Left lung (tissue), 10 donors: ENCODE results near the gene NAGLU. TPM values are rescaled to one million over a fixed set of nuclear protein-coding genes. Genes with fewer than 3 reads are reported as not detected.

Source experiments
- ATAC-seq: fragments of 200-7000 bp; cut with Tn5 transposase; one replicate; pipeline ENCODE4 v1.9.1; 2020; ENCODE audit warnings: moderate library complexity
- DNase-seq, 4 donors: peaks; one replicate each; pipeline ENCODE4 v3.0.0-alpha.2; 2013 to 2020
- H3K27ac ChIP-seq, 2 donors: fragments of 200-600 bp; sonication (generic) in 1 of 2; one replicate each; pipeline versions ENCODE4 v1.5.0 to v1.8.0; 2020 to 2021
- H3K27me3 ChIP-seq, 2 donors: fragments of 200-600 bp; sonication (generic) in 1 of 2; one replicate each; pipeline versions ENCODE4 v1.5.0 to v1.8.0; 2020 to 2021
- H3K36me3 ChIP-seq, 2 donors: fragments of 200-600 bp; sonication (generic) in 1 of 2; one replicate each; pipeline versions ENCODE4 v1.5.0 to v1.8.0; 2020 to 2021
- H3K4me1 ChIP-seq, 2 donors: fragments of 200-600 bp; one replicate each; pipeline ENCODE4 v1.8.0; 2021
- H3K4me3 ChIP-seq, 2 donors: fragments of 200-600 bp; sonication (generic) in 1 of 2; one replicate each; pipeline versions ENCODE4 v1.5.0 to v1.8.0; 2020 to 2021; ENCODE audit warnings: mild to moderate bottlenecking in 1 of 2
- H3K9me3 ChIP-seq, 2 donors: fragments of 200-600 bp; sonication (generic) in 1 of 2; one replicate each; pipeline versions ENCODE4 v1.5.0 to v1.8.0; 2020 to 2021
- CTCF ChIP-seq, 2 donors: fragments of 200-600 bp; sonication (generic) in 1 of 2; IDR thresholded peaks; one replicate each; pipeline versions ENCODE4 v1.5.0 to v1.8.0; 2021; ENCODE audit warnings: antibody characterized with exemption in 2 of 2
- intact Hi-C, 2 donors: fragments of 100-400 bp; cut with DNase I; formaldehyde crosslinking; loops; one replicate each; pipeline versions ENCODE4 v1.11.2 to v1.14.2; 2022
- polyA plus RNA-seq, 6 donors: library from polyadenylated mRNA; unstranded; fragments of 120-200 nt; gene quantifications; one replicate each; pipeline ENCODE4 v1.2.1, GENCODE V29; 2013; ENCODE audit not compliant: insufficient read length in 6 of 6
- total RNA-seq, 2 donors: library from RNA; stranded (reverse); fragmentation: NEBNext Ultra II Directional; extraction: Animal tissue kit (Norgen Biotek cat#: 25700); gene quantifications; one replicate each; pipeline ENCODE4 v1.2.1, GENCODE V29; 2021
- donor health status: DM: no; HTN: yes; CAD: no.
- donor health status: DM: no; HTN: no; CAD: no.

Gene NAGLU
- total and polyA plus RNA-seq, 8 donors: 10.3 to 56.2 (median 14.3) TPM

GRCh38 chr17:42522263-42522790, 13.7 kb upstream of the NAGLU start:
- intact Hi-C loops: no loop called here
- no peak for ATAC-seq
- peaks cover 60 to 75% of the 10 kb centered on the region in 2 donors for H3K4me1 ChIP-seq

GRCh38 chr17:42522798-42523278, 13.2 kb upstream of the NAGLU start:
- Histone ChIP-seq H3K36me3 (peaks cover 0 to 30% of the 10 kb centered on the region in 2 donors), H3K4me3 (no peak overlapping the region), H3K27me3 (no peaks in the 10 kb centered on the region), H3K4me1 (peaks cover 55 to 70% of the 10 kb centered on the region in 2 donors), H3K27ac (peak overlapping the region; percentile 83 to 93), H3K9me3 (no peaks in the 10 kb centered on the region)
- TF ChIP-seq CTCF (IDR thresholded peaks at IDR 0.05): no peak
- intact Hi-C loops: no loop called here
- no peak for DNase-seq
- ATAC-seq: no peak

More at GRCh38 chr17:42522263-42522790, 13.7 kb upstream of the NAGLU start:
- Histone ChIP-seq H3K27ac (peak overlapping the region; percentile 83 to 93), H3K9me3 (no peaks in the 10 kb centered on the region), H3K27me3 (no peaks in the 10 kb centered on the region), H3K4me3 (no peak overlapping the region), H3K36me3 (peaks cover 0 to 30% of the 10 kb centered on the region in 2 donors)
- no peak for TF ChIP-seq CTCF (IDR thresholded peaks at IDR 0.05)
- no peak for DNase-seq

GRCh38 chr17:42525221-42525620, 10.8 kb upstream of the NAGLU start:
- H3K27me3 ChIP-seq: no peaks in the 10 kb centered on the region
- H3K36me3 ChIP-seq: peaks cover 0 to 30% of the 10 kb centered on the region in 2 donors
- intact Hi-C loops: loop anchor here in 1 of 2 donors (5.0 kb wide), 1 partner anchor 203 kb away; no protein-coding TSS in a partner anchor
- no peak for TF ChIP-seq CTCF (IDR thresholded peaks at IDR 0.05)
- H3K27ac ChIP-seq: peak overlapping the region in 1 of 2 donors; percentile 65
- DNase-seq (no peak), ATAC-seq (no peak)
- H3K4me1 ChIP-seq: peaks cover 31 to 51% of the 10 kb centered on the region in 2 donors
- no peak overlapping the region for H3K4me3 ChIP-seq
- no peaks in the 10 kb centered on the region for H3K9me3 ChIP-seq

- peak; percentile 29 for ATAC-seq
- no peaks in the 10 kb centered on the region for H3K9me3 ChIP-seq
- peaks cover 0 to 26% of the 10 kb centered on the region in 2 donors for H3K36me3 ChIP-seq
- H3K4me3 ChIP-seq: no peak overlapping the region
- TF ChIP-seq CTCF (IDR thresholded peaks at IDR 0.05): no peak
- no peaks in the 10 kb centered on the region for H3K27me3 ChIP-seq
- H3K4me1 ChIP-seq: peaks cover 24 to 51% of the 10 kb centered on the region in 2 donors
- intact Hi-C loops: loop anchor here in 1 of 2 donors (5.0 kb wide), 1 partner anchor 204 kb away; no protein-coding TSS in a partner anchor
- peak overlapping the region; percentile 39 to 65 for H3K27ac ChIP-seq
- no peak for DNase-seq
Measured at GRCh38 chr17:42526031-42526444, 10.0 kb upstream of the NAGLU start.

- ATAC-seq (no peak), DNase-seq (no peak)
- no peaks in the 10 kb centered on the region for H3K27me3 ChIP-seq
- H3K27ac ChIP-seq: no peak overlapping the region
- TF ChIP-seq CTCF (IDR thresholded peaks at IDR 0.05): no peak
- peaks cover 12 to 39% of the 10 kb centered on the region in 2 donors for H3K4me1 ChIP-seq
- no peak overlapping the region for H3K4me3 ChIP-seq
- intact Hi-C loops: loop anchor here in 1 of 2 donors (5.0 kb wide), 1 partner anchor 206 kb away; no protein-coding TSS in a partner anchor
- H3K36me3 ChIP-seq: peaks cover 0 to 7% of the 10 kb centered on the region in 2 donors
- no peaks in the 10 kb centered on the region for H3K9me3 ChIP-seq
Measured at GRCh38 chr17:42527932-42528331, 8.1 kb upstream of the NAGLU start.
